ENCODE results near the gene APBB2.

DNA sequence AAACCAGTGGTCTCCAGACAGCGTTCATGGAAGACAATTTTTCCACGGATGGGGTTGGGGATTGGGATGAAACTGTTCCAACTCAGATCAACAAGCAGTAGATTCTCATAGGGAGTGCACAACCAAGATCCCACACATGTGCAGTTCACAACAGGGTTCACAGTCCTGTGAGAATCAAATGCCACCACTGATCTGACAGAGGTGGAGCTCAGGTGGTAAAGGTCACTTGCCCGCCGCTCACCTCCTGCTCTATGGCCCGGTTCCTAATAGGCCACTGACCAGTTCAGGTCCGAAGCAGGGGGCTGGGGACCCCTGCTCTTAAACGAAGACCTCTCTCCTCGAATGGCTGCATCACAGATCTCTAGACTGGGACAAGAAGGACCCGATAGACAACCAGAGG, 4.4 kb downstream of the APBB2 start:
- TF ChIP-seq, protein P1, sequence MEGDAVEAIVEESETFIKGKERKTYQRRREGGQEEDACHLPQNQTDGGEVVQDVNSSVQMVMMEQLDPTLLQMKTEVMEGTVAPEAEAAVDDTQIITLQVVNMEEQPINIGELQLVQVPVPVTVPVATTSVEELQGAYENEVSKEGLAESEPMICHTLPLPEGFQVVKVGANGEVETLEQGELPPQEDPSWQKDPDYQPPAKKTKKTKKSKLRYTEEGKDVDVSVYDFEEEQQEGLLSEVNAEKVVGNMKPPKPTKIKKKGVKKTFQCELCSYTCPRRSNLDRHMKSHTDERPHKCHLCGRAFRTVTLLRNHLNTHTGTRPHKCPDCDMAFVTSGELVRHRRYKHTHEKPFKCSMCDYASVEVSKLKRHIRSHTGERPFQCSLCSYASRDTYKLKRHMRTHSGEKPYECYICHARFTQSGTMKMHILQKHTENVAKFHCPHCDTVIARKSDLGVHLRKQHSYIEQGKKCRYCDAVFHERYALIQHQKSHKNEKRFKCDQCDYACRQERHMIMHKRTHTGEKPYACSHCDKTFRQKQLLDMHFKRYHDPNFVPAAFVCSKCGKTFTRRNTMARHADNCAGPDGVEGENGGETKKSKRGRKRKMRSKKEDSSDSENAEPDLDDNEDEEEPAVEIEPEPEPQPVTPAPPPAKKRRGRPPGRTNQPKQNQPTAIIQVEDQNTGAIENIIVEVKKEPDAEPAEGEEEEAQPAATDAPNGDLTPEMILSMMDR (IDR thresholded peaks at IDR 0.05 in 2 of 3, conservative IDR thresholded peaks at IDR 0.05 in 1 of 3; ENCODE audit: control insufficient read depth in 2 of 3, extremely low read depth in 1 of 3, insufficient read depth in 1 of 3, low read depth in 3 of 3, low read length in 3 of 3), result no peak
- no peak for TF ChIP-seq POLR2A (IDR thresholded peaks at IDR 0.05; ENCODE audit: low read depth, low read length)
- no peak for TF ChIP-seq SMAD5 (IDR thresholded peaks at IDR 0.05; ENCODE audit: low read depth)
- no peak for TF ChIP-seq MLLT1 (IDR thresholded peaks at IDR 0.05)
- TF ChIP-seq HDAC2 (IDR thresholded peaks at IDR 0.05), result no peak
- TF ChIP-seq TAF1 (IDR thresholded peaks at IDR 0.05; ENCODE audit: borderline replicate concordance, low read depth, low read length), result no peak
- no peak for TF ChIP-seq POLR2AphosphoS5 (IDR thresholded peaks at IDR 0.05; ENCODE audit: low read length)
- TF ChIP-seq RAD21 (IDR thresholded peaks at IDR 0.05; ENCODE audit: insufficient read depth, low read depth, low read length), result no peak
- no peak for TF ChIP-seq ZSCAN29 (IDR thresholded peaks at IDR 0.05)
- no peak for TF ChIP-seq YY1 (IDR thresholded peaks at IDR 0.05; ENCODE audit: low read depth, low read length)
- no peak for TF ChIP-seq EP300 (IDR thresholded peaks at IDR 0.05; ENCODE audit: borderline replicate concordance in 1 of 2, control insufficient read depth in 1 of 2, low read depth in 2 of 2, low read length in 2 of 2)
